GM19397 (cell line): ENCODE data around the gene CDK14.

Experiments used
- ATAC-seq: cut with Tn5 transposase; IDR thresholded peaks from one replicate; pipeline ENCODE4 v1.9.1; 2021; ENCODE audit warnings: mild to moderate bottlenecking, moderate library complexity; ENCODE audit not compliant: unreplicated experiment

The CDK14 gene

DNA sequence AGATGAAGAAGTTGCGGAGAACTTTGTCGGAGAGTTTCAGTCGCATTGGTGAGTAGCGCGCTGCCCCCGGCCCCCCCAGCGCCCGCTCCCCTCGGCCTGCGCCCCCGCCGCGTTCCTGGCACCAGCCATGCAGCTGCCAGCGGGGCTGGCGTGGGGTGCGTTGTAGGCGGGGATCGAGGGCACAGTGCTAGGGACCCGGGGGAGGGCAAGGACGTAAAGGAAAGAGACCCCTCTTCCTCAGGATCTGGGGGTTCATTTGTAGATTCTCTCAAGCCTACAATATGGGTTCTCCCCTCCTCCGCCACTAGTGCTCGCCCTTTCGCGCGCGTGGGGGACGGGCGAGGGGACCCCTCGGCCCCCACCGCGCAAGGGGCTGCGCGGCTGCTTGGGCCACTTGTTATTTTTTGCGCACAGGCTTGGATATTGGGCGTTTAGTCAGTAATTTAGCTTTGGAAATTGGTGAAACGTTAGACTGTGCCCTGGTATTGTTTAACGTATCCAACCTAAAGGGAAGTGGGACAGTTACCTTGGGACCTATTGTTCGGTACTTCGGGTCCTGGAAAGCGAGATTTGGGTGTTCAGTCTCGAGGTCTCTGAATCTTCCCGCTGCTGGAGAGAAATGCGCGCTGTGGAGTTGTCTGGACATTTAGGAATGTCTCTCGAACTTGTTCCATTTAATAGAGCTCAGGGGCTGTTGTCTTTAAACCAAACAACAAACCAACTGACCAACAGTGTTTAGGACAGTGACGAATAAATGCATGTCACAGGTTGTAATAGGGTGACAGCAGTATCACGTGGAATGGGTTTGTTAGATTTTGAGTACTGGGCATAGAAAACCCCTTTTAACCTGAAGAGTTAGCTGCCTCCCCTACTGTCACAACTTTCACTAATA is 796 bp downstream of the CDK14 start:
- ATAC-seq = peak; percentile 21

GRCh38 chr7:90597563-90598253 is 1.6 kb downstream of the CDK14 start:
- ATAC-seq = no peak

DNA sequence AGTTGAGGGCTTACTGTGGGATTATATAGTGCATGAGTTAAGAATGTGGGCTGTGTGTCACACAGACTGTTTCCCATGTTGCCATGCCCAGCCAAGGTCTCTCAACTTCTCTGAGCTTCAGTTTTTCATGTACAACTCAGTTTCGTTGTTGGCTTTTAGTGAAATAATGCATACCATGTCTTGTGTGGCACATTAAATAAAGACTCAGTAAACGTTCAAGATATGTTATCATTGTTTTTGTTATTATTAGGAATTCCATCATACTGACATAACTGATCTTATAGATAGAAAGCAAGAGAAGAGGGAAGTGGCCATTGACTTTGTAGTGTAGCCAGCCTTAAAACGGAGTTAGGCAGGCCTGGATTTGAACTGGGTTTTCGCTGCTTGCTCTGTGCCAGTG is 2.9 kb downstream of the CDK14 start:
- ATAC-seq = no peak

DNA sequence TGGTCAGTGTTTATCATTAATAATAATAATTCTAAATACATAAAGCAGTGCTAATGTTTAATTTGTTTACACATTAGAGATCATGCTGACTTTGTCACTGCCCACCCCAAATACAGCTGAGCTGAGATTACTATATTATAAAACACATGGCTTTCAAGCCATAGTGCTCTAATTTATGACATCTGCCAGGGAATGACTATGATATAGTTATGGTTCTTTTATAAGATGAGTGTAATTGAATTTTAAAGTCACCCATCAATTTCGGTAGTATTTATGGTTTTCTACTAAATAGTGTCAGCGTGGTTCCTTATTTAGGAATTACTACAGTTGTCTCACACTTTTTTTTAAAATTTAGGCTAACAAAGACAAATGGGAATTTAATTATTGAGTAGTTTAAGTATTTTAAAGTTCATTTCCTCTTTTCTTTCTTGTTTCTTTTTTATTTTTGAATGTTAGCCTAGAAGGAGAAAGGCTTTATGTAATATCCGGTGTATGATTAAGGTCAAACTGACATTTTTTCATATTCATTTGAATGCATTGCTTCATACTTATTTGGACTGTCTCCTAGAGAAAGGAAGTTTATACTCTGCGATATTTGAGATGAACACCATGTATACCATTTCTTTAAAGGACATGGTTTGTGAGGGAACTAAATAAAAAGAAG is 3.9 kb downstream of the CDK14 start:
- ATAC-seq = no peak

DNA sequence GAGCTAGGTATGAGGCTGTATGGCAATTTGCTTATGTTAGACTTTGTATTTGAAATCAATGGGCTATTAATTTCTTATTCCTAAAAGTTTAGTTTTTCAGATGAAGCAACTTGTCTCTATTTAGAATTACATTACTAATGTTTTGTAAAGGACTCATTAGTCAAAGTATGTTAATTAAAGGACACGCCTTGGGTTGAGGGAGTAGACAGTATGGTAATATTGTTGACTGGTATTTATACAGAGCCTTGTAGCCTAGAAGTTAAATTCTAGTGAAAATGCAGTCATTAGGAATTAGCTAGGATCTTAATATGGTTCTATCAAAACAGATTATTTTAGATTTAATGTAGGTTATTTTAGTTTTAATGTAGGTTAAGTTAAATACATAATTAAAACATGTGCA is 6.2 kb downstream of the CDK14 start:
- no peak for ATAC-seq

- no peak for ATAC-seq
Measured at GRCh38 chr7:90603346-90603745, 7.2 kb downstream of the CDK14 start.

- no peak for ATAC-seq
Measured at GRCh38 chr7:90604383-90604782, 8.3 kb downstream of the CDK14 start.

DNA sequence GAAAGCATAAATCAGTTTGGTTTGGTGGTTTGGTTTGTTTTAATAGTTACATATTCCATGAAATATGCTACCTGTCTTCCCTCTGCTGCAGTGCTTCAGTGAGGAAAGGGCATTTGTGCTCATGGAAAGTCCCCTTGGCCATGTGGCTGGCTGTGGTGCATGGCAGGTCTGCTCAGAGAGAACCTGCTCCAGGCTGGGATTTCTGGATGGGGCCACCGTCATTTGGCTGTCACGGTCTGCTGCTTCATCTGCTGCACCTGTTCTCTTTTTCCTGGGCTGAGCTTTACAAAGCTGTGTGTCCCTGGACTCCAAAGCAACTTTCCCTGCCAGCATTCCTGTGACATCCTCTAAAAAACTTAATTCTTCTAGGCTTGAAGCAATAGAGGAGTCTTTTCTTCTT is 8.9 kb downstream of the CDK14 start:
- peak; percentile 48 for ATAC-seq

- no peak for ATAC-seq
Measured at GRCh38 chr7:90607196-90607595, 11.1 kb downstream of the CDK14 start.

GRCh38 chr7:90610105-90610504 is 14.0 kb downstream of the CDK14 start:
- ATAC-seq = no peak

- no peak for ATAC-seq
Measured at GRCh38 chr7:90611115-90611514, 15.0 kb downstream of the CDK14 start.

- peak; percentile 84 for ATAC-seq
Measured at GRCh38 chr7:90613088-90613498, 17.0 kb downstream of the CDK14 start.

- ATAC-seq = no peak
Measured at GRCh38 chr7:90617442-90617841, 21.3 kb downstream of the CDK14 start.

- ATAC-seq = no peak
Measured at GRCh38 chr7:90618876-90619275, 22.8 kb downstream of the CDK14 start.

- ATAC-seq = no peak
Measured at GRCh38 chr7:90621125-90621746, 25.1 kb downstream of the CDK14 start.

- no peak for ATAC-seq
Measured at GRCh38 chr7:90621747-90622140, 25.6 kb downstream of the CDK14 start.

- ATAC-seq = no peak
Measured at GRCh38 chr7:90622670-90623069, 26.5 kb downstream of the CDK14 start.

DNA sequence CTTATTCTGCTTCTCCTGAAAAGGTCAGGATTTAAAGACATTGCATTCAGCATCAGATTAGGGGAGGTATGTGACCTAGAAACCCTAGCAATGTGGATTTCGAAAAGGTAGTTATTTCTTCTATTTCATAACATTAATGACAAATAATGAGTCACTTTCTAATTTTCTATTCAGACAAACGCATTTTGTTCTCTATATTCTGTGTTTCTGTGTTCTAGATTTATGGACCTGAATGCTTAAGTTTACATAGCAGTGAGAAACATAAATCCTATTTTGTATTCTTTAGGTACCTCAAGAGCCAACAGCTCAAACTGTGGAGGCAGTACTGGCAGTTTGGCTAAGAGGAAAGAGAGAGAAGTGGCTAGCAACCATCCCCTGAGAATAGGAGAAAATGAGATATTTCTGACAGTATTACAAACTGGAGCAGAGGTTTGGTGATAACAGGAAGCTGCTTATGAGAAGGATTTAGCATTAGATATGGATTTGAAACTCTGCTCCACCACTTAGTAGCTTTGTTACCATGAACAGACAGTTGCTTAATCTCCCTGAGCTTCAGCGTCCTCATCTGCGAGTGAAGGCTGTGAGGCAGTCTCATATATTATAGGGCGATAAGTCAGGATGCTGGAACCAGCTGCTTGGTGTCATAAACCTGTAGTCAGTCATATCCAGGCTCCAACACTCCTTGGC is 28.2 kb downstream of the CDK14 start:
- ATAC-seq = no peak

DNA sequence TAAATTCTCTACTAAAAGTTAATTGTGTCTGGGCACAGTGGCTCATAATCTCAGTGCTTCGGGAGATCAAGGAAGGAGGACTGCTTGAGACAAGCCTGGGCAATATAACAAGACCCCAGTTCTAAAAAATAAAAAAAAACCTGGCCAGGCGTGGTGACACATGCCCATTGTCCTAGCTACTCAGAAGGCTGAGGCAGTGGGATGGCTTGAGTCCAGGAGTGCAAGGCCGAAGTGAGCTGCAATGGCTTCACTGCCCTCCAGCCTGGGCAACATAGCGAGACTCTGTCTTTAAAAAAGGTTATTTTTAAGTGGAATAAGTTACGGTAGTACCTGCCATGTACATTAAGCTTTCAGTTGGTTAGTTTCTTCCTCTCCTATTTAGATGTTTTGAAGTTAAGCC is 28.9 kb downstream of the CDK14 start:
- no peak for ATAC-seq

- ATAC-seq = no peak
Measured at GRCh38 chr7:90625562-90625961, 29.4 kb downstream of the CDK14 start.

DNA sequence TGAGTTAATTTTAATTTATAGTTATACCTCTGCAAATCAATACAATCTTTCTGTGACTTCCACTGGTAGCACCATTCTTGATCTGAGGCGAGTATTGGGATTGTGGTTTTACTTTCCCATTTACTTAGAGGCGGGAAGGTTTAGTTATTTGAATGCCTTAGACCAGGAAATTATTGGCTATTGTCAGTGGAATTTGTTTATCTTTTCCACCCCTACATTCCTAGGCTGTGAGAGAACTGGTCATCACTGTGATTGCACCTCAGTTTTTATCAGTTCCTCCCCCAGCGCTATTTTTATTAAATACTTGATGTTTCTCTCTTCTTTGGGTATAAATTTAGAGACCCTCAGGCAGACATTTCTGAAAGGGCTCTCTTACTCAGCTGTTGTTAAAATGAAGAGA is 29.9 kb downstream of the CDK14 start:
- ATAC-seq = no peak
